SH-SY5Y (cell line): ENCODE measurements around the gene TMEM89.

Experiments used
- GATA2 ChIP-seq: IDR thresholded peaks from 2 replicates; pipeline ENCODE4 v1.6.1; 2011; ENCODE audit warnings: mild to moderate bottlenecking, low read depth, low read length
- GATA3 ChIP-seq: IDR thresholded peaks from 2 replicates; pipeline ENCODE4 v1.6.1; 2011; ENCODE audit warnings: low read depth, mild to moderate bottlenecking, low read length, moderate library complexity

DNA sequence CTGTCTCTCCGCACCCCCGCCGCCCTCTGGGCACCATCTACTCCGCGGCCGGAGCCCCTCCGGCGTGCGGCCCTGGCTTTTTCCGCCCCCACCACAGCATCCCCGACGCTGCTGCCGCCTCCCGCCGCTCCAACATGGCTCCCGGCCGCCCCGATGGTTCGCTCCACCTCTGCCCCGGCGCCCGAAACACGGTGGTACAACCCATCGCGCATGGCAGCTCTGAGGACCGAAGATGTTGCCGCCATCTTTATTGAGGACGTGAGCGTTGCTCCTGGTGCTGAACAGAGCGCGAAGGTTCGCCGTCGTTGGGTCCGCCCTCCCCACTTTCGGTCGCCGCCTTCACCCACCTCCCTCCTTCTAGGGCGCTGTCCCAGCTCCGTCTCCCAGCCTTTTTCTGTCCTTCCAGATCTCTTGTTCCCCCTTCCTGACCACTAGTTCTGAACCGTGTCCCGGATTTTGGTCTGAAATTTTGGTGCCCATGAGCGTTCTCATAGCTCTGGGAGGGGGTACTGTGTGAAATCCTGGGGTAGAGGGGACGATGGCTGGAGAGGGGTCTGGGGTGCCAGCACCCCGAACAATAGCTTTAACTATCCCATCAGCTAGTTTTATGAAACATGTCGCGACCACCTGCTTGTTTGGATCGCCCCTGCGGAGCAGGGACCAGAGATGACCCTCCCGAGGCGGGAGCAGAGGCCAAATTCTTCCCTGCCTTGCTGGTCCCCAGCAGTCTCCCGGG is 41.4 kb upstream of the TMEM89 start, which contains the start of gene CELSR3:
- TF ChIP-seq GATA2 (no peak), GATA3 (no peak)
